IMR-90 (cell line): ENCODE data around the gene ZNF248. TPM values are rescaled to one million over a fixed set of nuclear protein-coding genes. Genes with fewer than 3 reads are reported as not detected.
A peak's percentile ranks its signal among the peaks of the same experiment; 100 is the strongest.

Experiments used
- ATAC-seq: fragments of 200-7000 bp; cut with Tn5 transposase; 2 replicates; pipeline ENCODE4 v1.9.1; 2020; ENCODE audit warnings: low read depth, mild to moderate bottlenecking, moderate library complexity
- BruUV-seq: library from RNA; stranded (reverse); fragments of 400-500 nt; replicated peaks from 2 replicates; lab custom pipeline; 2021; lab: Mats Ljungman, UMichigan
- CTCF ChIA-PET: fragments of 300-600 bp; formaldehyde crosslinking; extraction: SDS; loops from one replicate; lab custom pipeline; 2021; ENCODE audit warnings: antibody characterized with exemption; lab: Yijun Ruan, JAX
- POLR2A ChIA-PET: fragments of 300-600 bp; sonication (Branson Sonifier 250); formaldehyde crosslinking; loops from one replicate; lab custom pipeline; 2022; ENCODE audit warnings: antibody characterized with exemption; ENCODE audit not compliant: unreplicated experiment; lab: Charles Lee
- DNase-seq: peaks from one replicate; pipeline ENCODE4 v3.0.0; 2013
- H2AFZ ChIP-seq: replicated peaks from 2 replicates; pipeline ENCODE3; 2013; ENCODE audit warnings: low read length, mild to moderate bottlenecking; ENCODE audit not compliant: poor library complexity
- H2AK5ac ChIP-seq: 2 replicates; pipeline ENCODE4 v1.6.1; 2013; ENCODE audit warnings: low read depth, low read length, inconsistent platforms
- H2AK9ac ChIP-seq: replicated peaks from 2 replicates; pipeline ENCODE3; 2013; ENCODE audit warnings: mild to moderate bottlenecking, low read depth, low read length, moderate library complexity; ENCODE audit not compliant: poor library complexity
- H2BK120ac ChIP-seq: 2 replicates; pipeline ENCODE4 v1.6.1; 2013; ENCODE audit warnings: low read depth, low read length, inconsistent platforms
- H2BK15ac ChIP-seq: 3 replicates; pipeline ENCODE4 v1.6.1; 2013; ENCODE audit warnings: low read depth, low read length, inconsistent platforms
- H2BK20ac ChIP-seq: 2 replicates; pipeline ENCODE4 v1.6.1; 2013; ENCODE audit warnings: low read depth, mild to moderate bottlenecking, inconsistent platforms, low read length, moderate library complexity
- H2BK5ac ChIP-seq: 2 replicates; pipeline ENCODE4 v1.6.1; 2013; ENCODE audit warnings: mild to moderate bottlenecking, low read depth, low read length, inconsistent platforms; ENCODE audit not compliant: poor library complexity, severe bottlenecking
- H3K14ac ChIP-seq: replicated peaks from 2 replicates; pipeline ENCODE4 v1.6.1; 2013; ENCODE audit warnings: low read depth, low read length, inconsistent platforms
- H3K18ac ChIP-seq: 2 replicates; pipeline ENCODE4 v1.6.1; 2013; ENCODE audit warnings: low read depth, low read length, control low read depth
- H3K23ac ChIP-seq: 2 replicates; pipeline ENCODE4 v1.6.1; 2013; ENCODE audit warnings: low read depth, low read length, inconsistent platforms
- H3K27ac ChIP-seq: 2 replicates; pipeline ENCODE4 v1.5.1; 2013; ENCODE audit warnings: mild to moderate bottlenecking, control low read depth, low read length; ENCODE audit not compliant: insufficient read depth
- H3K27me3 ChIP-seq: 2 replicates; pipeline ENCODE4 v1.6.1; 2013; ENCODE audit warnings: low read length; ENCODE audit not compliant: control insufficient read depth, insufficient read depth
- H3K36me3 ChIP-seq: 2 replicates; pipeline ENCODE4 v1.6.1; 2013; ENCODE audit warnings: low read length, mixed read lengths; ENCODE audit not compliant: control insufficient read depth, insufficient read depth
- H3K4ac ChIP-seq: 2 replicates; pipeline ENCODE4 v1.6.1; 2013; ENCODE audit warnings: low read depth, low read length, inconsistent platforms
- H3K4me1 ChIP-seq: 2 replicates; pipeline ENCODE4 v1.6.1; 2013; ENCODE audit warnings: low read length, mixed read lengths; ENCODE audit not compliant: control insufficient read depth, insufficient read depth
- H3K4me2 ChIP-seq: 2 replicates; pipeline ENCODE4 v1.6.1; 2013; ENCODE audit warnings: low read depth, mild to moderate bottlenecking, control low read depth, low read length, moderate library complexity
- H3K4me3 ChIP-seq: 2 replicates; pipeline ENCODE4 v1.5.1; 2013; ENCODE audit warnings: low read depth, mild to moderate bottlenecking, control low read depth, low read length, moderate library complexity; ENCODE audit not compliant: insufficient read depth
- H3K56ac ChIP-seq: 2 replicates; pipeline ENCODE4 v1.6.1; 2013; ENCODE audit warnings: low read length, inconsistent platforms; ENCODE audit not compliant: insufficient read depth; ENCODE audit errors: extremely low read depth
- H3K79me1 ChIP-seq, 2 experiments: 2 replicates each; pipeline ENCODE4 v1.6.1; 2013; ENCODE audit warnings: low read length in 2 of 2, inconsistent platforms in 1 of 2, low read depth in 1 of 2
- H3K9ac ChIP-seq: 2 replicates; pipeline ENCODE4 v1.6.1; 2013; ENCODE audit warnings: low read depth, low read length, control low read depth
- H3K9me1 ChIP-seq: 2 replicates; pipeline ENCODE4 v1.6.1; 2013; ENCODE audit warnings: low read length, inconsistent platforms; ENCODE audit not compliant: insufficient read depth
- H3K9me3 ChIP-seq: 2 replicates; pipeline ENCODE4 v1.6.1; 2013; ENCODE audit warnings: low read length; ENCODE audit not compliant: control insufficient read depth, insufficient read depth
- H4K20me1 ChIP-seq: 2 replicates; pipeline ENCODE4 v1.6.1; 2013; ENCODE audit warnings: low read length, inconsistent platforms; ENCODE audit not compliant: insufficient read depth
- H4K5ac ChIP-seq: 2 replicates; pipeline ENCODE4 v1.6.1; 2013; ENCODE audit warnings: mild to moderate bottlenecking, low read depth, low read length, control low read depth
- H4K8ac ChIP-seq, 2 experiments: 2 replicates each; pipeline ENCODE4 v1.6.1; 2013; ENCODE audit warnings: low read depth in 2 of 2, low read length in 2 of 2, control low read depth in 1 of 2, inconsistent platforms in 1 of 2
- H4K91ac ChIP-seq: 2 replicates; pipeline ENCODE4 v1.6.1; 2013; ENCODE audit warnings: low read depth, low read length, inconsistent platforms; ENCODE audit not compliant: insufficient read depth
- BHLHE40 ChIP-seq: fragments of 150-350 bp; IDR thresholded peaks from 2 replicates; pipeline ENCODE4 v1.6.1; 2016; ENCODE audit warnings: mild to moderate bottlenecking, low read depth, low read length
- CEBPB ChIP-seq: IDR thresholded peaks from 2 replicates; pipeline ENCODE4 v1.6.1; 2012; ENCODE audit warnings: low read depth, low read length, improper control_type of control experiment
- CHD1 ChIP-seq: IDR thresholded peaks from 2 replicates; pipeline ENCODE4 v1.6.1; 2012; ENCODE audit warnings: low read depth, low read length, improper control_type of control experiment
- CTCF ChIP-seq: conservative IDR thresholded peaks from 2 replicates; pipeline ENCODE4 v1.5.1; 2012; ENCODE audit warnings: mild to moderate bottlenecking, low read depth, low read length, improper control_type of control experiment
- FOS ChIP-seq: fragments of 150-350 bp; IDR thresholded peaks from 2 replicates; pipeline ENCODE4 v1.6.1; 2016; ENCODE audit warnings: low read depth, low read length
- MAFK ChIP-seq: IDR thresholded peaks from 2 replicates; pipeline ENCODE4 v1.6.1; 2012; ENCODE audit warnings: low read depth, low read length, improper control_type of control experiment
- MAZ ChIP-seq: IDR thresholded peaks from 2 replicates; pipeline ENCODE4 v1.6.1; 2012; ENCODE audit warnings: low read depth, mild to moderate bottlenecking, low read length, improper control_type of control experiment, moderate library complexity, borderline replicate concordance
- MXI1 ChIP-seq: IDR thresholded peaks from 2 replicates; pipeline ENCODE4 v1.6.1; 2012; ENCODE audit warnings: low read depth, mild to moderate bottlenecking, low read length, moderate library complexity, borderline replicate concordance
- NFE2L2 ChIP-seq: fragments of 150-350 bp; IDR thresholded peaks from 2 replicates; pipeline ENCODE4 v1.6.1; 2016; ENCODE audit warnings: low read depth, mild to moderate bottlenecking, low read length
- POLR2A ChIP-seq: IDR thresholded peaks from 2 replicates; pipeline ENCODE4 v1.6.1; 2012; ENCODE audit warnings: mild to moderate bottlenecking, low read depth, low read length
- RAD21 ChIP-seq: IDR thresholded peaks from 2 replicates; pipeline ENCODE4 v1.6.1; 2012; ENCODE audit warnings: low read length, improper control_type of control experiment
- RCOR1 ChIP-seq: IDR thresholded peaks from 2 replicates; pipeline ENCODE4 v1.6.1; 2012; ENCODE audit warnings: mild to moderate bottlenecking, low read length, improper control_type of control experiment; ENCODE audit not compliant: insufficient replicate concordance
- RFX5 ChIP-seq: IDR thresholded peaks from 2 replicates; pipeline ENCODE4 v1.8.0; 2012; ENCODE audit warnings: low read depth, mild to moderate bottlenecking, low read length, moderate library complexity
- SMC3 ChIP-seq: fragments of 150-350 bp; IDR thresholded peaks from 2 replicates; pipeline ENCODE4 v1.6.1; 2016; ENCODE audit warnings: low read depth, mild to moderate bottlenecking, antibody characterized with exemption, low read length, moderate library complexity
- USF2 ChIP-seq: fragments of 150-350 bp; IDR thresholded peaks from 2 replicates; pipeline ENCODE4 v1.6.1; 2017; ENCODE audit warnings: mild to moderate bottlenecking, antibody characterized with exemption, low read length, low read depth
- WGBS, 2 experiments: methylation state at CpG; one replicate each; pipeline versions ENCODE4 v1.1.5 to v1.1.7; 2013; ENCODE audit warnings: missing lambda C conversion rate in 2 of 2; ENCODE audit not compliant: insufficient read length in 1 of 2; ENCODE audit errors: extremely low coverage in 2 of 2; 5-methylcytosine and 5-hydroxymethylcytosine counted together
- dilution Hi-C: fragments of 300-500 bp; cut with HindIII; formaldehyde crosslinking; loops from one replicate; pipeline ENCODE4 v1.14.3; 2018; ENCODE audit warnings: low sequenced_read_pairs; ENCODE audit not compliant: unreplicated experiment
- in situ Hi-C: fragments of 300-500 bp; cut with MboI; formaldehyde crosslinking; loops from 3 replicates; pipeline ENCODE4 v1.14.3; 2019; ENCODE audit warnings: low sequenced_read_pairs, inconsistent platforms, mixed read lengths
- intact Hi-C: fragments of 100-400 bp; cut with micrococcal nuclease; formaldehyde crosslinking; loops from 2 replicates; pipeline ENCODE4 v1.10.0; 2022
- polyA plus RNA-seq, 3 experiments: library from polyadenylated mRNA; depleted of rRNA; stranded (reverse); fragments of >200 nt; gene quantifications; 2 replicates each; pipeline ENCODE4 v1.2.3, GENCODE V29; 2012; ENCODE audit warnings: low replicate concordance in 1 of 3
- total RNA-seq: library from RNA; depleted of rRNA; stranded (reverse); fragments of >200 nt; gene quantifications from 2 replicates; pipeline ENCODE4 v1.2.3, GENCODE V29; 2012
- TF ChIP-seq, protein P1 (sequence below): fragments of 150-350 bp; IDR thresholded peaks from 2 replicates; pipeline ENCODE4 v1.6.1; 2016; ENCODE audit warnings: low read depth, mild to moderate bottlenecking, low read length, moderate library complexity, borderline replicate concordance

Gene ZNF248
- total and polyA plus RNA-seq, 2 of the 4 experiments (the other 2 are of a cell fraction): 5.1 to 5.7 TPM

- no peaks in the 10 kb centered on the region for H3K9me1 ChIP-seq
- no peak for TF ChIP-seq CEBPB
- no peak for TF ChIP-seq NFE2L2
- TF ChIP-seq MXI1: no peak
- TF ChIP-seq USF2: no peak
- TF ChIP-seq CTCF: no peak
- TF ChIP-seq SMC3: no peak
- TF ChIP-seq MAZ: no peak
- no peak for TF ChIP-seq RFX5
- no peak for TF ChIP-seq MAFK
- no peak for TF ChIP-seq BHLHE40
- TF ChIP-seq, protein P1, sequence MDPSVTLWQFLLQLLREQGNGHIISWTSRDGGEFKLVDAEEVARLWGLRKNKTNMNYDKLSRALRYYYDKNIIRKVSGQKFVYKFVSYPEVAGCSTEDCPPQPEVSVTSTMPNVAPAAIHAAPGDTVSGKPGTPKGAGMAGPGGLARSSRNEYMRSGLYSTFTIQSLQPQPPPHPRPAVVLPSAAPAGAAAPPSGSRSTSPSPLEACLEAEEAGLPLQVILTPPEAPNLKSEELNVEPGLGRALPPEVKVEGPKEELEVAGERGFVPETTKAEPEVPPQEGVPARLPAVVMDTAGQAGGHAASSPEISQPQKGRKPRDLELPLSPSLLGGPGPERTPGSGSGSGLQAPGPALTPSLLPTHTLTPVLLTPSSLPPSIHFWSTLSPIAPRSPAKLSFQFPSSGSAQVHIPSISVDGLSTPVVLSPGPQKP: no peak
- TF ChIP-seq RCOR1: no peak
- TF ChIP-seq POLR2A: no peak
- no peak for TF ChIP-seq RAD21
- TF ChIP-seq CHD1: no peak
- TF ChIP-seq FOS: no peak
- H3K14ac ChIP-seq: no peak overlapping the region
- H3K4me3 ChIP-seq: no peak overlapping the region
- H3K27ac ChIP-seq: no peak overlapping the region
- no peak overlapping the region for H3K4ac ChIP-seq
- in situ Hi-C loops: no loop called here
- H2AK9ac ChIP-seq: no peak overlapping the region
- intact Hi-C loops: no loop called here
- ChIA-PET CTCF (no interaction called here), POLR2A (no interaction called here)
- H3K9ac ChIP-seq: no peak overlapping the region
- H3K79me1 ChIP-seq: no peaks in the 10 kb centered on the region
- no CpG with 5 or more reads among the region's 2 CpGs for WGBS, 2 experiments
- H2BK15ac ChIP-seq: no peak overlapping the region
- dilution Hi-C loops: no loop called here
- DNase-seq (peak; percentile 12), ATAC-seq (peak; percentile 40)
- no peak overlapping the region for H4K91ac ChIP-seq
- H4K8ac ChIP-seq: no peak overlapping the region
- H3K18ac ChIP-seq: no peak overlapping the region
- no peak overlapping the region for H2AFZ ChIP-seq
- no peak overlapping the region for H2AK5ac ChIP-seq
- no peaks in the 10 kb centered on the region for H3K36me3 ChIP-seq
- no peaks in the 10 kb centered on the region for H3K27me3 ChIP-seq
- H2BK20ac ChIP-seq: no peak overlapping the region
- H3K4me1 ChIP-seq: no peaks in the 10 kb centered on the region
- H3K23ac ChIP-seq: no peak overlapping the region
- H4K5ac ChIP-seq: no peak overlapping the region
- H2BK120ac ChIP-seq: no peak overlapping the region
- H4K20me1 ChIP-seq: no peaks in the 10 kb centered on the region
- BruUV-seq: no TSS peak
- H3K4me2 ChIP-seq: no peak overlapping the region
- no peak overlapping the region for H2BK5ac ChIP-seq
- H3K9me3 ChIP-seq: peaks cover 15% of the 10 kb centered on the region; the same call in 1 of the 2 replicates
- H3K56ac ChIP-seq: no peak overlapping the region
These were observed 122.4 kb downstream of the ZNF248 start for GRCh38 chr10:37734971-37735370.
